Measurements from ENCODE around the gene CLCNKB.
"Not testable (repeated sequence)": the region's sequence is repeated elsewhere in the genome, so short reads cannot be mapped to it uniquely, and the experiment has no call there.

Gene CLCNKB

DNA sequence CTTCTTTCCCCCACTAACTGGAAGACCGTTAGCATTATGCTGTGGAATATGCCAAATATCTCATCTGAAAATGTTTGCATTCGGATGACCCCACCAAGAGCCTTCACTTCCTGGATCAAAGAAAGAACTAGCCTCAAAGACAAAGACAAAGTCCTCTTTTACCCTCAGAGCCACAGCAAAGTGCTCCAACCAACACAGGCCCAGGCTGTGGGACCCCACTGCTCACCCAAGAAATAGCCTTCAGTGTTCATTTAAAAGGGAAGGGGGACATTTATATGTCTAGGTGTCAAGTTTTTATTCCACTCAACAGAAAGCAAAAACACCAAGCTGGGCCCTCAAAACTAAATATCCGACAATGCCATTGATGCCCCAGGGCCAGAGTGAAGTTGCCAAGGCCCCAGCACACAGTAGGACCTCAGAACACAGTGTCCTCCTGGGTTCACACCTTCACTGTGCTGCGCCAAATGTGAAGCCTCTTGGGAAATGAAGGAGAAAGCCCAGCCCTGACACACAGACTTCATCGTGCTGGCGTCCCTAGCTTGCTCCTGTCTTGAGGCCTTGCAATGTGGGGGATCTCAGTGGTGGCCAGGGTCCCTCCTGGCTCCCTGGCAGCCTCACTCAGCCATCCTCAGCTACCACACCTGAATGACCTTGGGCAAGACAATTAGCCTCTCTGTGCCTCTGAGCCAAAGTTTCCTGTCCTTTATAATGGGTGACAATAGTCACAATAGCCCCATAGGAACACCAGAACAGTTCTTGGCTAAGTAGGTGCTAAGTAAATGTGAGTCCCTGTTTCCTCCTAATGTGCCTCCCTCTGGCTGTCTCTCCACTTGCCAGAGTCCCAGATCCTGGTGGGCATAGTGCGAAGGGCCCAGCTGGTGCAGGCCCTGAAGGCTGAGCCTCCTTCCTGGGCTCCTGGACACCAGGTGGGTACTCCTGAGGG is 11.3 kb downstream of the CLCNKB start:
- H3K4me3 ChIP-seq (ENCODE audit: low read length) = no peak overlapping the region
- H3F3A ChIP-seq (ENCODE audit: control insufficient read depth, insufficient read depth) = no peaks in the 10 kb centered on the region
- H4K20me1 ChIP-seq (ENCODE audit: control insufficient read depth, insufficient read depth, low read depth, low read length) = no peaks in the 10 kb centered on the region
- H3K9me2 ChIP-seq (replicated peaks; ENCODE audit: control insufficient read depth, low read length) = no peaks in the 10 kb centered on the region
- no peaks in the 10 kb centered on the region for H3K4me1 ChIP-seq (ENCODE audit: control insufficient read depth, low read length)
- H3K27ac ChIP-seq (ENCODE audit: low read depth, low read length) = no peak overlapping the region
- H3K9me3 ChIP-seq (ENCODE audit: control insufficient read depth, insufficient read depth, low read length) = no peaks in the 10 kb centered on the region
- H3K27me3 ChIP-seq (ENCODE audit: control insufficient read depth, low read length) = no peaks in the 10 kb centered on the region
- no peaks in the 10 kb centered on the region for H3K36me3 ChIP-seq (ENCODE audit: control insufficient read depth, low read length)
- no peaks in the 10 kb centered on the region for H3K79me2 ChIP-seq (ENCODE audit: control insufficient read depth, low read length)
- TF ChIP-seq, protein P1, sequence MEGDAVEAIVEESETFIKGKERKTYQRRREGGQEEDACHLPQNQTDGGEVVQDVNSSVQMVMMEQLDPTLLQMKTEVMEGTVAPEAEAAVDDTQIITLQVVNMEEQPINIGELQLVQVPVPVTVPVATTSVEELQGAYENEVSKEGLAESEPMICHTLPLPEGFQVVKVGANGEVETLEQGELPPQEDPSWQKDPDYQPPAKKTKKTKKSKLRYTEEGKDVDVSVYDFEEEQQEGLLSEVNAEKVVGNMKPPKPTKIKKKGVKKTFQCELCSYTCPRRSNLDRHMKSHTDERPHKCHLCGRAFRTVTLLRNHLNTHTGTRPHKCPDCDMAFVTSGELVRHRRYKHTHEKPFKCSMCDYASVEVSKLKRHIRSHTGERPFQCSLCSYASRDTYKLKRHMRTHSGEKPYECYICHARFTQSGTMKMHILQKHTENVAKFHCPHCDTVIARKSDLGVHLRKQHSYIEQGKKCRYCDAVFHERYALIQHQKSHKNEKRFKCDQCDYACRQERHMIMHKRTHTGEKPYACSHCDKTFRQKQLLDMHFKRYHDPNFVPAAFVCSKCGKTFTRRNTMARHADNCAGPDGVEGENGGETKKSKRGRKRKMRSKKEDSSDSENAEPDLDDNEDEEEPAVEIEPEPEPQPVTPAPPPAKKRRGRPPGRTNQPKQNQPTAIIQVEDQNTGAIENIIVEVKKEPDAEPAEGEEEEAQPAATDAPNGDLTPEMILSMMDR (IDR thresholded peaks at IDR 0.05; ENCODE audit: low read depth, low read length, poor library complexity, severe bottlenecking) = no peak
- TF ChIP-seq EZH2phosphoT487 (IDR thresholded peaks at IDR 0.05; ENCODE audit: borderline replicate concordance, low read length) = no peak
- no peak overlapping the region for H3K4me2 ChIP-seq (ENCODE audit: low read length)

DNA sequence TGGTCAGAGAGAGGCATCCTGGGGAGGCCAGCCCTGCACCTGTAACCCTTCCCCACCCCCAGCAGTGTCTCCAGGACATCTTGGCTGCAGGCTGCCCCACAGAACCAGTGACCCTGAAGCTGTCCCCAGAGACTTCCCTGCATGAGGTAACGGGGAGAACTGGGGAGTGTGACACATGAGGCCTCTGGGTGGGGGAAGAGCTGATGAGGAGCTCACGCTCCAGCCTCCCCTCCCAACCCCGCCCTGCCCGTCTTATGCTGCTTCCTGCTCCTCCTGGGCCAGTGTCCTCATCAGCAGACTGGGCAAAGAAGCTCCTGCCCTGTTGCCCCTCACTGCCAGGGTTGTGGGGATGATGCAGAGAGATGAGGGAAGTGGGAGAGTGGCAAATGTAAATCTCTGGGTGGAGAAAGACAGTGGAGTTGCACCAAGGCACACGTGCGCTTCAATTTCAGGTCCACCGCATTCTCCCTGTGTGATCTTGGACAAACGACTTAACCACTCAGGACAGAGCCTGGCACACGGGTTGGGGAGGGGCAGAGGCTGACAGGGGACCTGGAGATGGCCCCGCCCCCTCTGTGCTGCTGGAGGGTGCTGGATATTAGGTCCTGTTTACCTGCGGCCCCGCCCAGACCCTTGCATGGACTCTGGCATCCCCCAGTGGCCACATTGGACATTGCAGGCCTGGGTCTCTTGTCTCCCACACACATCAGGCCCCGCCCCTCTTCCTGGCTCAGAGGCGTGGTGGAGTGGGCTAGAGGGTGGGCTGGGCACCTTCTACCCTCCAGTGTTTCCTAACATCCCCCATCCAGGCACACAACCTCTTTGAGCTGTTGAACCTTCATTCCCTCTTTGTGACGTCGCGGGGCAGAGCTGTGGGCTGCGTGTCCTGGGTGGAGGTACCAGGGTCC is 12.3 kb downstream of the CLCNKB start:
- no peak overlapping the region for H3K27ac ChIP-seq (ENCODE audit: low read depth, low read length)
- no peaks in the 10 kb centered on the region for H3K9me3 ChIP-seq (ENCODE audit: control insufficient read depth, insufficient read depth, low read length)
- no peaks in the 10 kb centered on the region for H3K36me3 ChIP-seq (ENCODE audit: control insufficient read depth, low read length)
- no peaks in the 10 kb centered on the region for H3K4me1 ChIP-seq (ENCODE audit: control insufficient read depth, low read length)
- no peaks in the 10 kb centered on the region for H4K20me1 ChIP-seq (ENCODE audit: control insufficient read depth, insufficient read depth, low read depth, low read length)
- no peaks in the 10 kb centered on the region for H3K27me3 ChIP-seq (ENCODE audit: control insufficient read depth, low read length)
- H3K79me2 ChIP-seq (ENCODE audit: control insufficient read depth, low read length) = no peaks in the 10 kb centered on the region
- H3K4me2 ChIP-seq (ENCODE audit: low read length) = no peak overlapping the region
- no peaks in the 10 kb centered on the region for H3F3A ChIP-seq (ENCODE audit: control insufficient read depth, insufficient read depth)
- TF ChIP-seq, protein P1 (IDR thresholded peaks at IDR 0.05; ENCODE audit: low read depth, low read length, poor library complexity, severe bottlenecking) = peak; percentile 83
- TF ChIP-seq EZH2phosphoT487 (IDR thresholded peaks at IDR 0.05; ENCODE audit: borderline replicate concordance, low read length) = no peak
- H3K4me3 ChIP-seq (ENCODE audit: low read length) = no peak overlapping the region
- no peaks in the 10 kb centered on the region for H3K9me2 ChIP-seq (replicated peaks; ENCODE audit: control insufficient read depth, low read length)

DNA sequence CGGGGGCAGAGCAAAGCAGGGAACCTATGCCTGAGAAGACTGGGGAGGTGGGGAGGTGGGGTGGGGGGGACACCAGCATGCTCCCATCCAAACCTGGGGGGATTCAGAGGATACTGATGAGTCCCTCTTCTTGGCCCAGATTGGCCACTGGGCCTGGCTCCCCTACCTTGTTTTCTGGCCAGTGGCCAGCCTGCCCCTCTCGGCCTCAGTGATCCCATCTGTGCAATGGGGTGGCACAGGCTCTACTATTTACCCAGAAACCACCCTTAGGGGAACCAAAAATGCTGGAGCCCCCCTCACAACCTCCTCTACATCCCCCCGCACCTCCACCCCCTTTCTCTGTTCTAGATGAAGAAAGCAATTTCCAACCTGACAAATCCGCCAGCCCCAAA is 12.9 kb downstream of the CLCNKB start:
- not testable (repeated sequence) for H3K27me3 ChIP-seq (ENCODE audit: control insufficient read depth, low read length); H3K9me3 ChIP-seq (ENCODE audit: control insufficient read depth, insufficient read depth, low read length); H3K4me1 ChIP-seq (ENCODE audit: control insufficient read depth, low read length); H3K4me3 ChIP-seq (ENCODE audit: low read length); H3K27ac ChIP-seq (ENCODE audit: low read depth, low read length); H3K79me2 ChIP-seq (ENCODE audit: control insufficient read depth, low read length); H3K36me3 ChIP-seq (ENCODE audit: control insufficient read depth, low read length); H3F3A ChIP-seq (ENCODE audit: control insufficient read depth, insufficient read depth); H4K20me1 ChIP-seq (ENCODE audit: control insufficient read depth, insufficient read depth, low read depth, low read length); H3K9me2 ChIP-seq (replicated peaks; ENCODE audit: control insufficient read depth, low read length); H3K4me2 ChIP-seq (ENCODE audit: low read length)

DNA sequence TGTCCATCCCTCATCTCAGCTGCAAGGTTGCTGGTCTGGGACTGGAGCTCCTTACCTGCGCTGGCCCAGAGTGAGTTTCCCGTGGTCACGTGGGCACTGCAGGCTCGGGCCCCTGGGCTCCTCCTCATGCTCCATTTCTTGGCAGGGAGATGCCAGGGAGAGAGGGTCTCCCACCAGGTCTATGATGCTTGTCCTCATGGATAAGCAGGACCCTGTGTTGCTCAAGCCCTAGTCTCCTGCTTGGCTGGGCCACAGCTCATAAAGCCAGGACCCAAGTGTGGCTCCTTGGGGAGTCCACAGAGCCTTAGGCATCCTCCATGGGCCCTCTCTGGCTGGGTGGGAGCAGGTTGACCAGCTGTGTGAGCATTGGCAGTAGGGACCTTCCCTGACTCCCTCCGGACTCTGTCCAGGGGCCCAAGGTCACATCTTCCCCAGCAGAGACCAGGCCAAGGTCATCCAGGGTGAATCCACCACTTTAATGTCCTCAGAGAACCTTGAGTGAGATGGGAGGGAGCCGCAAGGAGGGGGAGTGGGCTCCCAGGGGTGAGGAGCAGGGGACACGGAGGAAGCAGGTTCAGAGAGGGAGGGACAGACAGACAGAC is 13.8 kb downstream of the CLCNKB start:
- not testable (repeated sequence) for H3F3A ChIP-seq (ENCODE audit: control insufficient read depth, insufficient read depth); H3K4me2 ChIP-seq (ENCODE audit: low read length); H4K20me1 ChIP-seq (ENCODE audit: control insufficient read depth, insufficient read depth, low read depth, low read length); H3K9me2 ChIP-seq (replicated peaks; ENCODE audit: control insufficient read depth, low read length); H3K4me3 ChIP-seq (ENCODE audit: low read length); H3K36me3 ChIP-seq (ENCODE audit: control insufficient read depth, low read length); H3K79me2 ChIP-seq (ENCODE audit: control insufficient read depth, low read length); H3K9me3 ChIP-seq (ENCODE audit: control insufficient read depth, insufficient read depth, low read length); H3K4me1 ChIP-seq (ENCODE audit: control insufficient read depth, low read length); H3K27ac ChIP-seq (ENCODE audit: low read depth, low read length); H3K27me3 ChIP-seq (ENCODE audit: control insufficient read depth, low read length)

DNA sequence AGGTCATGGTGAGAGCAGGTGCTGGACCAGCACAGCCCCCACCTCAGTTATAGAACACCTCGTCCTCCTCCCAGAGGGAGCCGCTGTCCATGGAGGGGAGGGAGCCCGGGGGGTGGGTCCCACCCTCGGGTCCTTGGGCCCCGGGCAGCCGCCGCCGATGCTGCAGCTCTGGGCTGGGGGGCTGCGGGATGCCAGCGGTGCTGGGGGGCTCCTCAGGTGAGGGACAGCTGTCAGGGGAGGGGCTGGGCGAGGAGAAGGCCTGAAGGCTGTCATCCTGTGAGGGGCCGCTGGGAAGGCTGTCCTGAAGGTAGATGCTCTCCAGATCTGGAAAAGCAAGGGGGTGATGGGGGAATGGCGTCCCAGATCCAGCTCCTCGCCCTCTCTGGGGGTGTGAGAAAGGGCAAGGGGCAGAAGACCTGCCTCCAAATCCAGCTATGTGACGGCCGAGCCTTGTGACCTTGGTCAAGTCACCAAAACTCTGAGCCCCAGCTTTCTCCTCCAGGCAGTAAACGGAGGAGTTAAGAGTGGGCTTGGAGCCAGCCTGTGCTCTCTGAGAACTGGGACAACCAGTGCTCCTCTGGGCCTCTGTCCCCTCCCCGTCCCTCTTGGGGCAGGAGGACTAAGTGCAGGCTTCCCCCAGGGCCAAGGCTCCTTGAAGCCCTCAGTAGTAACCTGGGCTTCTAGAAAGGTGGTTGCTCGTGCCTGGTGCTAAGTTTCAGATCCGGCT is 15.0 kb downstream of the CLCNKB start:
- not testable (repeated sequence) for H3K27ac ChIP-seq (ENCODE audit: low read depth, low read length); H3K36me3 ChIP-seq (ENCODE audit: control insufficient read depth, low read length); H3K79me2 ChIP-seq (ENCODE audit: control insufficient read depth, low read length); H4K20me1 ChIP-seq (ENCODE audit: control insufficient read depth, insufficient read depth, low read depth, low read length); H3F3A ChIP-seq (ENCODE audit: control insufficient read depth, insufficient read depth); H3K4me3 ChIP-seq (ENCODE audit: low read length); H3K4me2 ChIP-seq (ENCODE audit: low read length); H3K4me1 ChIP-seq (ENCODE audit: control insufficient read depth, low read length); H3K9me2 ChIP-seq (replicated peaks; ENCODE audit: control insufficient read depth, low read length); H3K9me3 ChIP-seq (ENCODE audit: control insufficient read depth, insufficient read depth, low read length); H3K27me3 ChIP-seq (ENCODE audit: control insufficient read depth, low read length)

All from DOHH2 (cell line).